ENCODE data around the gene HENMT1. TPM values are rescaled to one million over a fixed set of nuclear protein-coding genes. Genes with fewer than 3 reads are reported as not detected.

The HENMT1 gene
- polyA plus RNA-seq, 1 of the 3 experiments (the other 2 are of a cell fraction) = 0.03 TPM

DNA sequence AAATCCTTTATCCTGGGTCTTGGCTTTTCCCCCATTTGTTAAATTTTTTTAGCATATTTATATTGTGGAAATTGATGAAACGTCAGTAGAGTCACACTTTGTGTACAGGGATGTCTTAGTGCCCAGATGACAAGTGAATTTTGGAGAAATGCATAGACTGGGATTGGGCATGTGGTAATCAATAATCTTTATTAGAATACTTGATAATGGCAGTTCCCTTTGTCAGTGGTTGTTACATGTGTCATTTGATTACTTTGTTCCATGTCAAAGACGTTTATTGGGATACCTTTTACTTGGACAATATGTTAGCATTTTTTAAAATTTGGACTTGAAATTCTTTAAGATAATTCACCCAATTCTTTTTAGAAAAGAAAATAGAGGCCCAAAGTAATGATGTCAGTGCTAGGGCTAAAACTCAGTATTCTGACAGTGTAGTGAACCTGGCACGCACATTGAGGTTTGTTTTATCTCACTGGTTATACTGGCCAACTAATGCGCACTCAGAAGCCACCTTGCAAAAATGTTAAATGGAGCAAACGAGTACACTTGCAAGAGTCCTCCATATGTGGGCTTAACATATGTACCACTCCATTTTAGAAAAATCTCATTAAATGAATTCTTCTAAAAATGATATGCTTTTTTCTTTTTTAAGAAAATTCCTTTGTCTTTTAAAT, 40.4 kb upstream of the HENMT1 start:
- WGBS (ENCODE audit: low lambda C conversion rate) = 96% methylated on average over 5 of the region's 5 CpGs
- POLR2A ChIA-PET = no interaction called here

DNA sequence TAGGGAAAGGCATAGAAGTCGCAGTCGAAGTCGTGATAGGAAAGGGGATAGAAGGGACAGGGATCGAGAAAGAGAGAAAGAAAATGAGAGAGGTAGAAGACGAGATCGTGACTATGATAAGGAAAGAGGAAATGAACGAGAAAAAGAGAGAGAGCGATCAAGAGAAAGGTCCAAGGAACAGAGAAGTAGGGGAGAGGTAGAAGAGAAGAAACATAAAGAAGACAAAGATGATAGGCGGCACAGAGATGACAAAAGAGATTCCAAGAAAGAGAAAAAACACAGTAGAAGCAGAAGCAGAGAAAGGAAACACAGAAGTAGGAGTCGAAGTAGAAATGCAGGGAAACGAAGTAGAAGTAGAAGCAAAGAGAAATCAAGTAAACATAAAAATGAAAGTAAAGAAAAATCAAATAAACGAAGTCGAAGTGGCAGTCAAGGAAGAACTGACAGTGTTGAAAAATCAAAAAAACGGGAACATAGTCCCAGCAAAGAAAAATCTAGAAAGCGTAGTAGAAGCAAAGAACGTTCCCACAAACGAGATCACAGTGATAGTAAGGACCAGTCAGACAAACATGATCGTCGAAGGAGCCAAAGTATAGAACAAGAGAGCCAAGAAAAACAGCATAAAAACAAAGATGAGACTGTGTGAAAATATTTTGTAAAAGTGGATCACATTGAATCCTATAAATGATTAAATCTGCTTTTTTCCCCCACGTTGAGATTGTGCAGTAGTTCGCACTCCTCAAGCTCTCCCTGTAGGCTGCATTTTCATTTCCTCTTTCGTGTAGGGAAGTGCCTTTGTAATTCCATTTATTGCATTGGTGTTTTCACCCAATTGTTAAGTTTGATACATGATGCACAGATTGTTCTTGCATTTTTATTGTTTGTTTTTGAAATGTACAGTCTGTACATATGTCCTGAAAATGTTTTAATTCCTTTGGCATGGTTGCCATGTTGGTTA, 38.8 kb upstream of the HENMT1 start:
- TF ChIP-seq NFIC (IDR thresholded peaks at IDR 0.05; ENCODE audit: borderline replicate concordance) (no peak), MEF2A (IDR thresholded peaks at IDR 0.05; ENCODE audit: borderline replicate concordance, low read depth) (no peak), YY1 (IDR thresholded peaks at IDR 0.05; ENCODE audit: low read depth) (no peak), TCF12 (IDR thresholded peaks at IDR 0.05) (no peak), SIN3A (IDR thresholded peaks at IDR 0.05; ENCODE audit: borderline replicate concordance, low read depth, low read length) (no peak)
- H3K27me3 ChIP-seq (ENCODE audit: insufficient read depth) = no peaks in the 10 kb centered on the region
- ChIA-PET POLR2A (no interaction called here), CTCF (no interaction called here)
- H2AFZ ChIP-seq (ENCODE audit: low read depth) = no peak overlapping the region
- peaks cover 71 to 73% of the 10 kb centered on the region in 2 experiments for H3K36me3 ChIP-seq (replicated peaks in 1 of 2; ENCODE audit: control insufficient read depth in 1 of 2, insufficient read depth in 2 of 2, low read length in 1 of 2)
- peaks cover 11% of the 10 kb centered on the region for H4K20me1 ChIP-seq (ENCODE audit: insufficient read depth)
- WGBS (ENCODE audit: low lambda C conversion rate) = 94% methylated on average over 22 of the region's 22 CpGs
- H3K27ac ChIP-seq (ENCODE audit: low read depth in 2 of 2, low read length in 1 of 2) = no peak overlapping the region
- H3K9me3 ChIP-seq = no peaks in the 10 kb centered on the region
- no peaks in the 10 kb centered on the region for H3K9me2 ChIP-seq
- peaks cover 36% of the 10 kb centered on the region for H3K79me2 ChIP-seq (ENCODE audit: insufficient read depth)
- H3F3A ChIP-seq (replicated peaks; ENCODE audit: insufficient read depth) = peaks cover 31% of the 10 kb centered on the region
- no peak for DNase-seq
- H3K9ac ChIP-seq = no peak overlapping the region
- H3K4me3 ChIP-seq (ENCODE audit: low read depth in 2 of 2, low read length in 1 of 2) = no peak overlapping the region
- peaks cover 6 to 16% of the 10 kb centered on the region in 2 experiments; a peak in 3 of 4 replicates for H3K4me1 ChIP-seq (ENCODE audit: control insufficient read depth in 1 of 2, insufficient read depth in 2 of 2, low read depth in 1 of 2, low read length in 1 of 2)
- H3K4me2 ChIP-seq = no peak overlapping the region

More for the DNA sequence above, 40.4 kb upstream of the HENMT1 start:
- Histone ChIP-seq H2AFZ (ENCODE audit: low read depth) (no peak overlapping the region), H3F3A (replicated peaks; ENCODE audit: insufficient read depth) (peaks cover 33% of the 10 kb centered on the region), H3K9me2 (no peaks in the 10 kb centered on the region), H3K4me3 (ENCODE audit: low read depth in 2 of 2, low read length in 1 of 2) (no peak overlapping the region), H3K9me3 (no peaks in the 10 kb centered on the region), H3K9ac (no peak overlapping the region), H3K4me1 (ENCODE audit: control insufficient read depth in 1 of 2, insufficient read depth in 2 of 2, low read depth in 1 of 2, low read length in 1 of 2) (0 out of 4 replicates have a peak, but pooled peaks cover 0 to 12% of the 10 kb centered on the region in 2 experiments), H4K20me1 (ENCODE audit: insufficient read depth) (no peaks in the 10 kb centered on the region), H3K4me2 (no peak overlapping the region), H3K27me3 (ENCODE audit: insufficient read depth) (no peaks in the 10 kb centered on the region), H3K36me3 (replicated peaks in 1 of 2; ENCODE audit: control insufficient read depth in 1 of 2, insufficient read depth in 2 of 2, low read length in 1 of 2) (peaks cover 59 to 60% of the 10 kb centered on the region in 2 experiments), H3K27ac (ENCODE audit: low read depth in 2 of 2, low read length in 1 of 2) (no peak overlapping the region), H3K79me2 (ENCODE audit: insufficient read depth) (peaks cover 19% of the 10 kb centered on the region)
- DNase-seq = no peak
- CTCF ChIA-PET = no interaction called here
- TF ChIP-seq MAX (IDR thresholded peaks at IDR 0.05; ENCODE audit: low read depth) (no peak), EZH2phosphoT487 (IDR thresholded peaks at IDR 0.05; ENCODE audit: borderline replicate concordance, low read depth) (no peak), NFIC (IDR thresholded peaks at IDR 0.05; ENCODE audit: borderline replicate concordance) (no peak), FOSL2 (IDR thresholded peaks at IDR 0.05; ENCODE audit: borderline replicate concordance, low read depth) (no peak), GATA2 (CRISPR knock-in tag; IDR thresholded peaks at IDR 0.05) (no peak), MXI1 (IDR thresholded peaks at IDR 0.05; ENCODE audit: low read depth, low read length) (no peak), ELF1 (IDR thresholded peaks at IDR 0.05) (no peak), TEAD4 (IDR thresholded peaks at IDR 0.05; ENCODE audit: borderline replicate concordance, insufficient read depth) (no peak), MEF2A (IDR thresholded peaks at IDR 0.05; ENCODE audit: borderline replicate concordance, low read depth) (no peak), RCOR1 (IDR thresholded peaks at IDR 0.05; ENCODE audit: low read length) (no peak)
- TF ChIP-seq, protein P1, sequence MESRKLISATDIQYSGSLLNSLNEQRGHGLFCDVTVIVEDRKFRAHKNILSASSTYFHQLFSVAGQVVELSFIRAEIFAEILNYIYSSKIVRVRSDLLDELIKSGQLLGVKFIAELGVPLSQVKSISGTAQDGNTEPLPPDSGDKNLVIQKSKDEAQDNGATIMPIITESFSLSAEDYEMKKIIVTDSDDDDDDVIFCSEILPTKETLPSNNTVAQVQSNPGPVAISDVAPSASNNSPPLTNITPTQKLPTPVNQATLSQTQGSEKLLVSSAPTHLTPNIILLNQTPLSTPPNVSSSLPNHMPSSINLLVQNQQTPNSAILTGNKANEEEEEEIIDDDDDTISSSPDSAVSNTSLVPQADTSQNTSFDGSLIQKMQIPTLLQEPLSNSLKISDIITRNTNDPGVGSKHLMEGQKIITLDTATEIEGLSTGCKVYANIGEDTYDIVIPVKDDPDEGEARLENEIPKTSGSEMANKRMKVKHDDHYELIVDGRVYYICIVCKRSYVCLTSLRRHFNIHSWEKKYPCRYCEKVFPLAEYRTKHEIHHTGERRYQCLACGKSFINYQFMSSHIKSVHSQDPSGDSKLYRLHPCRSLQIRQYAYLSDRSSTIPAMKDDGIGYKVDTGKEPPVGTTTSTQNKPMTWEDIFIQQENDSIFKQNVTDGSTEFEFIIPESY (IDR thresholded peaks at IDR 0.05; ENCODE audit: borderline replicate concordance, low read depth) = no peak
